Neural cell (in vitro differentiated cells): ENCODE data around the gene VDAC1. TPM values are rescaled to one million over a fixed set of nuclear protein-coding genes. Genes with fewer than 3 reads are reported as not detected.

Experiments used
- H2AFZ ChIP-seq: fragments of 200-600, 300-800 bp; sonication (generic), shearing (Covaris generic); 2 replicates; pipeline ENCODE4 v1.6.0; 2014; ENCODE audit warnings: low read depth, mild to moderate bottlenecking, antibody characterized with exemption, low read length, moderate library complexity
- H3F3A ChIP-seq: fragments of 200-600 bp; shearing (Covaris generic); 2 replicates; pipeline ENCODE4 v1.6.1; 2016; ENCODE audit warnings: mild to moderate bottlenecking, moderate library complexity, mixed read lengths, antibody characterized with exemption, low read length; ENCODE audit not compliant: insufficient read depth, poor library complexity, severe bottlenecking
- H3K27ac ChIP-seq: fragments of 200-600, 300-800 bp; sonication (generic), shearing (Covaris generic); 2 replicates; pipeline ENCODE4 v1.5.1; 2014; ENCODE audit warnings: mild to moderate bottlenecking, low read length, moderate library complexity
- H3K27me3 ChIP-seq: fragments of 300-800, 200-600 bp; sonication (generic), shearing (Covaris generic); 2 replicates; pipeline ENCODE4 v1.6.0; 2014; ENCODE audit warnings: mild to moderate bottlenecking, low read depth, low read length, moderate library complexity; ENCODE audit not compliant: insufficient read depth
- H3K36me3 ChIP-seq: fragments of 300-800, 200-600 bp; sonication (generic), shearing (Covaris generic); 2 replicates; pipeline ENCODE4 v1.5.1; 2014; ENCODE audit warnings: mild to moderate bottlenecking, antibody characterized with exemption, low read length, moderate library complexity; ENCODE audit not compliant: insufficient read depth
- H3K4me2 ChIP-seq: fragments of 300-800, 200-600 bp; sonication (generic), shearing (Covaris generic); 2 replicates; pipeline ENCODE4 v1.6.0; 2014; ENCODE audit warnings: mild to moderate bottlenecking, low read length
- H3K4me3 ChIP-seq: fragments of 300-800, 200-600 bp; sonication (generic), shearing (Covaris generic); 2 replicates; pipeline ENCODE4 v1.5.1; 2014; ENCODE audit warnings: mild to moderate bottlenecking, low read length, moderate library complexity
- H3K79me2 ChIP-seq: fragments of 200-600 bp; shearing (Covaris generic); replicated peaks from 2 replicates; pipeline ENCODE4 v1.6.0; 2014; ENCODE audit warnings: mild to moderate bottlenecking, low read length, moderate library complexity; ENCODE audit not compliant: insufficient read depth
- H3K9ac ChIP-seq: fragments of 300-800, 200-600 bp; sonication (generic), shearing (Covaris generic); 2 replicates; pipeline ENCODE4 v1.6.1; 2016; ENCODE audit warnings: mild to moderate bottlenecking, low read length, mixed read lengths
- H3K9me2 ChIP-seq: fragments of 200-600 bp; shearing (Covaris generic); 2 replicates; pipeline ENCODE4 v1.6.1; 2016; ENCODE audit warnings: mild to moderate bottlenecking, low read length, mixed read lengths; ENCODE audit not compliant: insufficient read depth
- H3K9me3 ChIP-seq: fragments of 200-600, 300-800 bp; sonication (generic), shearing (Covaris generic); 2 replicates; pipeline ENCODE4 v1.6.1; 2016; ENCODE audit warnings: mild to moderate bottlenecking, mixed run types, low read length, moderate library complexity, mixed read lengths
- H4K20me1 ChIP-seq: fragments of 200-600 bp; shearing (Covaris generic); 2 replicates; pipeline ENCODE4 v1.6.1; 2016; ENCODE audit warnings: mild to moderate bottlenecking, mixed run types; ENCODE audit not compliant: insufficient read depth
- EP300 ChIP-seq: fragments of 450-650 bp; conservative IDR thresholded peaks from 2 replicates; pipeline ENCODE4 v1.6.1; 2014; ENCODE audit warnings: antibody characterized with exemption, mild to moderate bottlenecking, moderate library complexity; ENCODE audit not compliant: poor library complexity, severe bottlenecking
- EZH2 ChIP-seq: fragments of 200-600, 300-800 bp; shearing (Covaris generic), sonication (generic); IDR thresholded peaks from 2 replicates; pipeline ENCODE4 v1.6.1; 2014; ENCODE audit warnings: antibody characterized with exemption, low read length, borderline replicate concordance, mild to moderate bottlenecking; ENCODE audit not compliant: insufficient read depth, poor library complexity, severe bottlenecking
- MXI1 ChIP-seq: fragments of 450-650 bp; conservative IDR thresholded peaks from 2 replicates; pipeline ENCODE4 v1.6.1; 2014; ENCODE audit warnings: antibody characterized with exemption, mild to moderate bottlenecking; ENCODE audit not compliant: poor library complexity, severe bottlenecking
- POLR2AphosphoS5 ChIP-seq: IDR thresholded peaks from 2 replicates; pipeline ENCODE4 v1.6.1; 2012
- RAD21 ChIP-seq: fragments of 450-650 bp; conservative IDR thresholded peaks from 2 replicates; pipeline ENCODE4 v1.6.1; 2014; ENCODE audit warnings: antibody characterized with exemption, mild to moderate bottlenecking, moderate library complexity
- REST ChIP-seq: IDR thresholded peaks from 2 replicates; pipeline ENCODE4 v1.6.1; 2012; ENCODE audit warnings: borderline replicate concordance
- SMC3 ChIP-seq: fragments of 450-650 bp; conservative IDR thresholded peaks from 2 replicates; pipeline ENCODE4 v1.6.1; 2014; ENCODE audit warnings: antibody characterized with exemption, mild to moderate bottlenecking, moderate library complexity; ENCODE audit not compliant: poor library complexity
- TAF1 ChIP-seq: IDR thresholded peaks from 2 replicates; pipeline ENCODE4 v1.6.1; 2012; ENCODE audit warnings: low read depth
- polyA plus RNA-seq: library from polyadenylated mRNA; depleted of rRNA; stranded (reverse); fragments of >200 nt; gene quantifications from 2 replicates; pipeline ENCODE4 v1.2.3, GENCODE V29; 2014
- TF ChIP-seq, protein P1 (sequence below): fragments of 450-650 bp; IDR thresholded peaks from 2 replicates; pipeline ENCODE4 v1.5.1; 2014; ENCODE audit warnings: antibody characterized with exemption, mild to moderate bottlenecking, moderate library complexity; ENCODE audit not compliant: poor library complexity, severe bottlenecking

Gene VDAC1
- polyA plus RNA-seq, 1 donor from 2014 or later = 307 TPM

DNA sequence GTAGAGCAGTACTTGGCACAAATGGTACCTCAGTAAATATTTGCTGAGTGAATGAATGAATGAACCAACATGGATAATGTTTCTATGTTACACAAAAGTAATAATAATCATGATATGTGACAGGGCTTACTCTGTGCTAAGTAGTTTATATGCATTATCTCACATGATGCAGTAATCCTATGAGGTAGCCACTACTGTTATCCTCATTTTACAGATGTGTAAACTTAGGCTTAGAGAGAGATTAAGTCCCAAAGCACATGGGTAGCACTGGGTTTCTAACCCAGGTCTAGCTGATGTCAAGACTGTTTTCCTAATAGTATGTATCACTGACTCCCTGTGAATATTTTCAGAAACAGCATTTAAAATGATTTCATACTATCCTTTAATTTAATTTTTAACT is 44.1 kb upstream of the VDAC1 start:
- no peaks in the 10 kb centered on the region for H3K9me2 ChIP-seq

DNA sequence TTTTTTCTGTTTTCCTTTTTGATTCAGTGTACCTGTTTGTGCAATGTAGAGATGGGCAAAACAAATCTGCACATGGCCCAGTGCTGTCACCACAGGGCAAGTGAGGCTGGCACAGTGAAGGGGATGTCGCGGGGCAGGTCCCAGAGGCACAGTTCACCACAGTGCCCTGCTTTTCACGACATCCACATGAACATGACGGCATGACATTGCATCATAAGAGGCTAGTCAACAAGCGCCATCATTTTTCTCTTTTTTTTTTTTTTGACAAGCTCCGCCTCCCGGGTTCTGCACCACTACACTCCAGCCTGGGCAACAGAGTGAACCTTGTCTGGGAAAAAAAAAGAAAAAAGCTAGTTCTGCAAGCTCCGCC is 42.9 kb upstream of the VDAC1 start:
- Histone ChIP-seq H3K79me2 (no peaks in the 10 kb centered on the region), H3K4me3 (no peak overlapping the region), H3K4me2 (no peak overlapping the region), H3K9me3 (no peaks in the 10 kb centered on the region), H3K9ac (no peak overlapping the region), H3F3A (no peaks in the 10 kb centered on the region), H4K20me1 (no peaks in the 10 kb centered on the region), H3K36me3 (no peaks in the 10 kb centered on the region), H3K27me3 (no peaks in the 10 kb centered on the region), H2AFZ (no peak overlapping the region), H3K27ac (no peak overlapping the region), H3K9me2 (no peaks in the 10 kb centered on the region)
- TF ChIP-seq TAF1 (no peak), EP300 (no peak), REST (no peak), RAD21 (no peak), POLR2AphosphoS5 (no peak), EZH2 (no peak), SMC3 (no peak), MXI1 (no peak)
- TF ChIP-seq, protein P1, sequence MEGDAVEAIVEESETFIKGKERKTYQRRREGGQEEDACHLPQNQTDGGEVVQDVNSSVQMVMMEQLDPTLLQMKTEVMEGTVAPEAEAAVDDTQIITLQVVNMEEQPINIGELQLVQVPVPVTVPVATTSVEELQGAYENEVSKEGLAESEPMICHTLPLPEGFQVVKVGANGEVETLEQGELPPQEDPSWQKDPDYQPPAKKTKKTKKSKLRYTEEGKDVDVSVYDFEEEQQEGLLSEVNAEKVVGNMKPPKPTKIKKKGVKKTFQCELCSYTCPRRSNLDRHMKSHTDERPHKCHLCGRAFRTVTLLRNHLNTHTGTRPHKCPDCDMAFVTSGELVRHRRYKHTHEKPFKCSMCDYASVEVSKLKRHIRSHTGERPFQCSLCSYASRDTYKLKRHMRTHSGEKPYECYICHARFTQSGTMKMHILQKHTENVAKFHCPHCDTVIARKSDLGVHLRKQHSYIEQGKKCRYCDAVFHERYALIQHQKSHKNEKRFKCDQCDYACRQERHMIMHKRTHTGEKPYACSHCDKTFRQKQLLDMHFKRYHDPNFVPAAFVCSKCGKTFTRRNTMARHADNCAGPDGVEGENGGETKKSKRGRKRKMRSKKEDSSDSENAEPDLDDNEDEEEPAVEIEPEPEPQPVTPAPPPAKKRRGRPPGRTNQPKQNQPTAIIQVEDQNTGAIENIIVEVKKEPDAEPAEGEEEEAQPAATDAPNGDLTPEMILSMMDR = no peak

More for the DNA sequence above, 44.1 kb upstream of the VDAC1 start:
- no peaks in the 10 kb centered on the region for H4K20me1 ChIP-seq
- no peak overlapping the region for H2AFZ ChIP-seq
- no peaks in the 10 kb centered on the region for H3K9me3 ChIP-seq
- no peak overlapping the region for H3K9ac ChIP-seq
- no peaks in the 10 kb centered on the region for H3K79me2 ChIP-seq
- H3K4me2 ChIP-seq = no peak overlapping the region
- H3F3A ChIP-seq = no peaks in the 10 kb centered on the region
- H3K27ac ChIP-seq = no peak overlapping the region
- no peaks in the 10 kb centered on the region for H3K36me3 ChIP-seq
- TF ChIP-seq TAF1 (no peak), SMC3 (no peak), REST (no peak), POLR2AphosphoS5 (no peak), EZH2 (no peak), MXI1 (no peak)
- TF ChIP-seq, protein P1 = no peak
- H3K4me3 ChIP-seq = no peak overlapping the region
- no peaks in the 10 kb centered on the region for H3K27me3 ChIP-seq
